SW480 (cell line): ENCODE results near the gene CCDC148.

Source experiments
- DNase-seq: peaks from one replicate; pipeline ENCODE4 v3.0.0-alpha.2; 2016; ENCODE audit warnings: low spot score

Gene CCDC148

DNA sequence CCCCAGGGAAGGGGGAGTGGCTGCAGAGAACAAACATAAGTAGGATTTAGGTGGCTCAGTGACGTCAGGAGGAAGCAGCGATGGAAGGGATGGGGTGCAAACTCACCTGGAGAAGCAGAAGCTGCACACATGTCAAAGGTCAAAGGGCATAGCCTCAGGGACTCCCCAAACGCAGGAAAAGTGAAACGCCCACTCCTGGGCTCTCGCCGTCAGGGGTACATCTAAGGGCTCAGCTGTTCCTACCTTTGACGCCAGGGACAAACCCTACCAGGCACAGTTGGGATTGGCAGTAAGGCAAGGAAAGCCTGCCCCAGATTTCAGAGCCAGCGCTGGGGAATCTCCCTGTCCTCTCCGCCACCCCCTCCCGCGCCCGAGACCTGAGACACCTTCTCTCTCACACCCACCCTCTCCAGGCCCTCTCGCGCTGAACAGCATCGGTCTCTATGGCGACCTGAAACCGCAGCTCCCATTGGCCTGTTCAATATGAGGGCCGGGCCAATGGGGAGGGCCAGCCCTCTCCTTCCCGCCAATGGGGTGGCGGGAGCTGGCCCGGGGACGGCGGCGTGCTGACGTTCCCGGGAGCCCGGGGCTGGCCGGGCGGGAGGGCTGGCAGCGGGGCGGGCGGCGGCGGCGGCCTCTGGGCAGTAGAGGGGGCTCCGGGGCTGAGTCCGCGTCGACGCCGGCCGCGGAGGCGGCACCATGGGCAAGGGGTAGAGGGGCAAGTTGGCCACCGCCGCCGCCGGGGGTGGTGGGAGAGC, at the start of gene CCDC148, which contains the start of gene PKP4:
TSS of gene CCDC148 (minus strand) at position 445 of the 758 bp plus-strand sequence. CDS start at position 131, 314 bp downstream.
TSS of gene PKP4 (plus strand) at position 644 of the 758 bp plus-strand sequence. CDS start 76,233 bp downstream, outside the sequence.
- peak; percentile 92 for DNase-seq

DNA sequence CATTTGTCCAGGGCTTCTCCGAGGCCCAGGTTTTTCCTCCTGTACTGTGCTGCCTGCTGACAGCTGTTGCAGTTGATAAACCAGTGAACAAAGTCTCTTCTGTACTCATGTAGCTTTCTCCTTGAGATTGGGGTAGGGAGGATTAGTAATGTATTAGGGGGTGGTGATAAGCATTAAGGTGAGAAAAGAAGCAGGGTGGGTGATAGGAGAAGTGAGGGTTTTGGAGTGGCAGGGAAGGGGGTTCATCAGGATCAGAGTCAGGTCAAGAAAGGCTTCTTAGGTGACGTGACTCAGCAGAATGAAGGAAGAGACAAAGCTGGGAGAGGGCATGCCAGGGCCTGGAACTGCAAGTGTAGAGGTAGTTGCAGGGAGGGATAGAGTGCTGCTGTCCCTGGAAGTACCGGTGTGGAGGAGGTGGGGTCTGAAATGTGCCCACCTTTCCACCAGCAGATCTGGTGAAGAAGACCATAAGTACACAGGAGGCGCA, 48.9 kb upstream of the CCDC148 start:
- DNase-seq = no peak

DNA sequence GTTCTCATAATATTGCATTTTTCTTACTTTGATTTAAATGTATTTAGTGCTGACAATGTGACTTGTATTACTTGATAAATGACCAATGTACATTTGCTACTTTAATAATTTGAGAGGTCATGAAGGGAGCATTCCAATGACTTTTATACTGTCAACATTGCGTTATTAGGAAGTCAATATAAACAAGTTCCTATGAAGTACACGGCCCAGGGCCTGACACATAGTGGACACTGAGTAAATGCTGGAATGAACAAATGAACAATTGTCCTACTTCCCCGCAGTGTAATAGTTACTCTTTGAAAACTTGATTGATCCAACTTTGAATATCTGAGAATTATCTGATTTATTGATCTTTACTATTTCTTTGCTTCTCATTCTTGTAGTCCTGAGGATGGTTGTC, 47.5 kb upstream of the CCDC148 start:
- no peak for DNase-seq

DNA sequence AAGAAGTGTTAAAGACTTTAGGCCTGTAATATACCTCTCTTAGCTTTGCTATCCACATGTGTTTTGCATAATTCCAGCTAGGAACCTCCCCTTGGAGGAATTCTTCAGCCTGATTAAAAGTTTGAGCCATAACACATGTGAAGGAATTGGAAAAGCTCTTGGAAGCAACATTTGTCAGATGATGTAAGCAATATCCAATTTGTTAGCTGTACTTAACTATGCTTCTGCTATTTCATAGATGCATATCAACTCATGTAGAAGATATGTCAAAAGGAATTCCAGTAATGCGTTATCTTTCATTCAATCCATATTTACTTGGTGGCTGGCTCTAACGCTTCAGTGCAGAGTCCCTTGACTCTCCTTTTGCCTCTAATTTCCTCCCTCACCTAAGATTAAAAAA, 46.4 kb upstream of the CCDC148 start:
- no peak for DNase-seq

DNA sequence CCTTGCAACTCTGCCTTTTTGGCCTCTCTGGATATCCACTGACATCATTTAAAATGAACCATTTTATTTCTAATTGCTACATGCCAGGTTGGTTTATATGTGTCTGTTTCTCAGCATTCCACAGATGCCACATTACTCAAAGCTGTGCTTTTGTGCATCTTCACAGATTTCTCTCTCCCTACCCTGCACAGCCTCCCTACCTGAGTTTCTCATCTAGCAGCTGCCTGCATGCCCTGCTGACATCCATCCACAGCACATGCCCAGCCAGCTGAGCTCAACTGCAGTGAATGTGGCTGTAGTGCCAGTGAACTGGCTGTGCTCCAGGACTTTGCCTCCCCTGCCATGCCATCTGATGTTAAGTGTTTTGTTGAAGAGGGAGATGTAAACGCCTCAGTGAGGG, 44.7 kb upstream of the CCDC148 start:
- DNase-seq = no peak

DNA sequence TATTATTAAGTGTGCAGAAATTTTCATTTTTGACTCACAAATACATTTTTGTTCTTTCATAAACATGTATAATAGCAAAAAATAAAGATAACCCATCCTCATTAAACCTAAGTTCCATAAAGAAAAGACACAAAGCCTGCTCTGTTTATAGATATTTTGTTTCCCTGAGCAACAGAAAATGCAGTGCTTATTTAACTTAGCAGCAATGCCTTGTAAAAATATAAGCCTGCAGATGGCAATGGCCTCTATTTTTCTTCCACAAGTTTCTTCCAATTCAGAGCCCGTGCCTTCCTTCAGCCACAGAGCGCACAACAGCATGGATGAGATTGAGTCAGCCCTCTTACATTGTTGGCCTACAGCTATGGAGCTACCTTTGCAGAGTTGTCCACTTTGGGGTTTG, 43.8 kb upstream of the CCDC148 start:
- DNase-seq = no peak

DNA sequence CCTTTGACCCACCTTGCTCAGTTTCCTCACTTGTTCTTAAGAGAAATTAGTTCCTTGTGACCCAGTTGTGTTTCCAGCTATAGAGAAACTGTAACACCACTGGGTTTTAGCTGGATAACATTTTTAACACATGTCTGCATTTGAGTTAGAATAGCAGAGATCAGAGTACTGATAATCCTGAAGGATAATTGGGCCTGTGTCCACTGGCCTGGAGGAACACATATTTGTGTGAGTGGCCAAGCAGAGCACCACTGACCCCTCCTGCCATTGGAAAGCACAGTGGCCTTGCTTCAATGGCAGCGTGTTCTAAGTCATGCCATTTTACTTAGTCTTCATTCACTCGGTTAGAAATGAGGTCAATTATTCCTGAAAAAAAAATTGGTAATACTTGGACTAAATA, 42.8 kb upstream of the CCDC148 start:
- no peak for DNase-seq

DNA sequence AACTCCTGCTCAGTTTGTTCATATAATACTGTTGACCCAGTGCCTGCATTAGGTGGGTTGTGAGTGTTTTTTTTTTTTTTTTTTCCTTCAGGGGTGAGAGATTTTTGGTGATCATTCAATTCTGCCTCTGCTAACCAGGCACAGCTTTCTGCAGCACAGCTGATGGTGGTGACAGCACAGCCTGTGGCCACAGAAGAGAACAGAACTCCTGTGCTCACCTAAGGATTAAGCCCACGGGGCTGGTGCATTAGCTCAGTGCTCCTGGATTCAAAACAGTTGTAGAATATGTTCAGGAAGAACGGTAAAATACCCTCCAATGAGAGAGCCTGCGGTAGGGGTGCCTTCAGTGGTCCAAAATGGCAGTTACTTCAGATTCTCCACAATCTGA, 42.2 kb upstream of the CCDC148 start:
- DNase-seq = no peak

DNA sequence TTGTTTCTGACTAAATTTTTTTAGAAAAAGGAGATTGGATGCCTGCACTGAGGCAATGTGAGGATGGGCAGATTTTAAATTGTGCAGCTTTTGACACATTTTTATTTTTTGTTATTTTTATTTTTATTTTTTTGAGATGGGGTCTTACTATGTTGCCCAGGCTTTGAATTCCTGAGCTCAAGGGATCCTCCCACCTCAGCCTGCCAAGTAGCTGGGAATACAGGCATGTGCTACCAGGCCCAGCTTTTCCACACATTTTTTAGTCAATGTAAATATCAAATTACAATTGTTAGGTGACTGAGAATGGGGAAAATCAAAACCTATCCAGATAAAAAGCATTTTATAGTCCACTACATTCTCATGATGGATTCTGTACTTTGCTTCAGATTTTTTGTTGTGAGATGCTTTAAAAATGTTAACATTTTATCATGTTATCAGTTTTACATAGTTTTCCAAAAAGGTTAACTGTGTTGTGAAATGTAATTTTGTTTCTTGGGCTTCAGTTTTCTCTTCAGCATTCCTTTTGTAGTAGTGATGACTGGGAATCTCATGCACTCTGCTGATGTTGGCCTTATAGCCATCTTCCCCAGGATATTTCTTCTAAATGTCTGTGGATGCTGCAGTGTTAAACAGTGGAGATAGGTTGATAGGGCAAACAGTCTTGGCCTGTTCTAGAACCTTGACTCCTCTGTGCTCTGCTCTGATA, 41.6 kb upstream of the CCDC148 start:
- DNase-seq = no peak

DNA sequence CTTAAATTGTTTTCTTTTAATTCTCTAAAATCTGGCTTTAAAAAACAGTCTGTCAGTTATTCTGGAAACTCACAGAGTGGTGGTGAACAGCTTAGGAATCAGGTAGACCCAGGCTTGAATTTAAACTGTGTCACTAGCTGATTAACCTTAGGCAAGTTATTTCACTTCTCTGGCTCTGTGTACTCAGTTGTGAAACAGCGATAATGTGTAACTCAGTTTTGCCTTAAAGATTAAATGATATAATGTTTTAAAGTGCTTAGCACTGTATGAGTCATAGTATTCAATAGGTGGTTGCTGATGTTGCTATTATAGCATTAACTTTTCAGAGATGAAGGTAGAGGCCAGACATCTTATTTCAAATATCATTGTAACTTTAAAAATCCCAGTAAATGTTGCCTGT, 40.9 kb upstream of the CCDC148 start:
- no peak for DNase-seq

DNA sequence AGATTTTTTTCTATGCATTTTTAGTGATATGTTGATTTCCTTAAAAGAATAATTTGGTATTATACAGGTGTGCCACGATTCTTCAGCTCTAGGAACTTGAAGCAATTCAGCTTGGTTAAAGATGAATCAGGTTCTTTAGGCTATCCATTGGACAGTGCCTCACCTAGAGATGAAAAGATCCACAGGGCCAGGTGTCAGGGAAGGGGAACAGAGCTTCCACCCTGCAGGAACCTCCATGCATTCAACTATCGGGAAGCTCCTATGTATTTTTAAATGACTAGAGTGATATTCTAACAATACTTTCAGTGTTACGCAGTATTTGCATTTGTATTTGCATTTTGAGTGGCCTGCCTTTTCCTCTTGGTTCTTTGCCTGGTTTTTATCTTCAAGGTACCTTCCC, 40.4 kb upstream of the CCDC148 start:
- no peak for DNase-seq

DNA sequence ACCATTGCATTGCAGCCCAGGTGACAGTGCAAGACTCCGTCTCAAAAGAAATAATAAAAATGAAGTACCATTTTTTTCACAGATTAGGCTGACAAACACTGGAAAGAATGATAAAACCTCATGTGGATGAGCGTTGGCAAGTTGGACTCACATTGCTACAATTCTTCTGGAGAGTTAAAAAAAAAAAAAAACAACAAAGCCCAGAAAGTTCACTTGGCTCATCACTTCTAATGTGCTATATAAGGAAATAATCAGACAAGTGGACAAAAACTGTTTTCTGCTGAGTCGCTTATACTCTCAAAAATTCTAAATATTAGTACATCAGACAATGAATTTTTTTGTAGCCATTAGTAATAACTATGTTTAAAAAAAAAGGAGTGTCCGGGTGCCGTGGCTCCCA, 38.6 kb upstream of the CCDC148 start:
- no peak for DNase-seq

DNA sequence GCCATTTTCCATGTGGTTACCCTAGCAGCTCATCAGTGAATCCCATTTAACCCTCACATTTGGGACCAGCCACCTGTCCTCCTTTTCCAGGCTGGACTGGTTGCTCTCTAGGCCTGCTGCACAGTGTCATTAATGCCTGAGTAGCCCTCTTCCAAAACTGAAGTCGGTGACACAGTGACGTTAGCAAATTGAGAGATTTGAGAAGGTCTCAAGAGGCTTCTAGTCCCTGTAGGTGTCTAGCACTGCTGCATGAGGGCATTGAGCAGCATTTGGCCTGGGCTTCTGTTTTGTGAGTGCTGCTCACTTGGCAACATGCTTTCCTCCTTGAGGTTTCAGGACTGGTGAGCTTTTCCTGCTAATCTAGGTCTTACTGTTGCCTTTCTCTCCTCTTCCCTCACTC, 36.9 kb upstream of the CCDC148 start:
- no peak for DNase-seq

DNA sequence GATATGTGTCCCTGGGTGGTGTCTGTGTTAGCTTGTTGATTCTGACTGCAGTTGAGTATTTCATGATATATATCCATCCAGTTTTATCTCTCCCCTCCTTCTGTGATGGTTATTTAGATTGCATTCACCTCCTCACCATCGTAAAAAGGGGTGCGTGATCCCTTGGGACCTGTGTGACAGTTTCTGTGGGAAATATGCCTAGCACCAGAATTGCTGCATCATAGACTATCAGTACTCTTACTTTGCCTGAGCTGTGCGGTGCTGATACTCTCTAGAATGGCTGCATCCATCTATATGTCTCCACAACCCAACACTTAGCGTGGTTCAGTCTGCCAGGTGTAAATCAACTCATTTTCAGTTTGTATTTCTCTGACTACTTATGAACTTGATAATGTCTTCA, 34.5 kb upstream of the CCDC148 start:
- no peak for DNase-seq

DNA sequence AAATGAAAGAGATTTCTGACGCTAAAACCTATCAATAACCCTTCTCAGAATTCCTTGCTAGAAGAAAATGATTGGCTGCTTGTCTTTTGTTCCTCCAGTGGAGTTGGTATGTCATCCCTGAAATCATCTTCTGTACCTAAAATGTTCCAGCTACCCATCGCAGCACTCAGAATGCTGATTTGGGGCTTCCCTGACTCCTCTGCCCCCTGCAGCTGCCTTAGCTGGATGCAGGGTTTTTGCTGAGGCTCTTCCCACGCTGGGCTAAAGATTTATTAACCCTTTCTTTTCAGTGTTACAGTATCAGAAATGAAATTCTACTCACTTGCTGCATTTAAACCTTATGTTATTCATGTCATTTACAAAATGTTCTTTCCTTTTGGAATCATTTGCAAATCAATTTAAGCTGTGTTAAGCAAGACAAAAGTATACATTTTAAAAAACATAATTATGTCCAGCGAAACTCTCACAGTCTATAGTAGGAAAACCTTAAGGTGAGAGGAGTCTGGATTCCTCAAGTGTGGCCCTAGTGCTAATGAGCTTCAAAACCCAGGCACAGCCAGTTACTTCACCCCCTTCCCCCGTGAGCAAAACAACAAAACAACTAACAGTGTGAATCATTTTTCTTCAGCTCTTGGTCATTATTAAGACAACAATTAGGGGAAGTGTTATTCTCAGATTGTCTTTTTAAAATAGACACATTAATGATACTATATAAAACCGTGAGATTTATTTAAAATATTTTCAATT, 33.0 kb upstream of the CCDC148 start:
- DNase-seq = no peak

DNA sequence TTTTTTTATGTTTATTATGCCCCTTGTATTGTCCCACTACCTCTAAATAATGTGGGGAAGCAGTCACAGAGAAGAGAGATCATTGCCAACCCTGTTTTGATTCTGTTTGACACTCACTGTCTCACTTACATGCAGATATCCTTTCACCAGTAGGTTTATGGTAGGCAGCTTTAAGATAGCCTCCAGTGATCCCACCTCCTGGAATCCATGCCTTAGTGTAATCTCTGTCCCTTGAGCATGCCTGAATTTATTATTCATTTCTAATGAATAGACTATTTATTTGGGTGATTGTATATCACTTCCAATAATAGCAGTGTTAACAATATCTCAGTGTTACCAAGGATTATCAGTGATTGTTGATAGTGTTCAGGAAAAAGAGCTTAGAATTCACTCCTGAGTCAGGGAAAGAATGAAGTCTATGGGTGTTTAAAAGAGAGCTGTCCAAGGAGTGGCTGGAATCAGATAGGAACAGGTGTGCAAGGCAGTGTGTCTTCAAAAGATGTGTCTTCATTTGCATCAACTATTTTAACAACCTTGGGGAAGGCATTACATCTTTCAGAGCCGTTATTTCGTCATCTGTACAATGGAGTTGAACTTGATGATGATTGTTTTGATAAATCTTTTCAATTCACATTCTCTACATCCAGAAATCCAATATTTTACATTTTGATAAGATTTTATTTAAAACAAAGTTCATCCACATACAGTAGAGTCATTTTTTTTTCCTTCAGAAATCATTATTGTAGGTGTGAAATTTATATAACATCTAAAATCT, 32.1 kb upstream of the CCDC148 start:
- no peak for DNase-seq

DNA sequence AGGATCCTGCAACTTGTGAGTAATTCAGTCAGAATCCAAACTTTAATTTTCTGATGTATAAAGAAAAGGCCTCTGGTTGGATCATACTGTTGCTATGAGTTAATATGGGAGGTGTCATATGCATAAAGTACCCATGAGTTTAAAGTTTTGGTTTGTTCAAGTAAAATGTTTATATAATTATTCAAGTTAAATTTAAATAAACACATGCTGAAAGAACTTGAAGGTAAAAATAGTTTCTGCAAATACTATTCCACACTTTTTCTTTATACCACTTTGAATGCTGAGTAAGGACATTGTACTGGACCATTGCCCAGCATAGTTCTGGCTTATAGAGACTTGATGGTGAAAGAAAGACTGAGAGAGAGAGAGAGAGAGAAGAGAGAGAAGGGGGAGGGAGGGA, 30.9 kb upstream of the CCDC148 start:
- no peak for DNase-seq

DNA sequence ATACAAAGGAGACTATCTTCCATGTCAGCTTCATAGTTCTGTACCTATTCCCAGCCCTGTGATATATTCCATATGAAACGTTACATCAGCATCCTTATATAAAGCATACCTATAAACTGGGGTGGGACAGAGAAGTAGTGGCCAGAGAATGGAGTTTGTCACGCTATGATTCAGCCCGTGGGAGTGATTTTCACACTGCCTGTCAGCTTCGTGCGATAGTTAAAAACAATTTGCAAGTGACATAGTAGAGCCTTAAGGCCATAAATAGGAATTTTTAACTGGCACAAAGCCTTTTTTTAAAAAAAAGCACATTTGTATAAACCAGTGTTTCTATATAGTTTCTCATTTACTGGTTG, 30.4 kb upstream of the CCDC148 start:
- peak; percentile 20 for DNase-seq

DNA sequence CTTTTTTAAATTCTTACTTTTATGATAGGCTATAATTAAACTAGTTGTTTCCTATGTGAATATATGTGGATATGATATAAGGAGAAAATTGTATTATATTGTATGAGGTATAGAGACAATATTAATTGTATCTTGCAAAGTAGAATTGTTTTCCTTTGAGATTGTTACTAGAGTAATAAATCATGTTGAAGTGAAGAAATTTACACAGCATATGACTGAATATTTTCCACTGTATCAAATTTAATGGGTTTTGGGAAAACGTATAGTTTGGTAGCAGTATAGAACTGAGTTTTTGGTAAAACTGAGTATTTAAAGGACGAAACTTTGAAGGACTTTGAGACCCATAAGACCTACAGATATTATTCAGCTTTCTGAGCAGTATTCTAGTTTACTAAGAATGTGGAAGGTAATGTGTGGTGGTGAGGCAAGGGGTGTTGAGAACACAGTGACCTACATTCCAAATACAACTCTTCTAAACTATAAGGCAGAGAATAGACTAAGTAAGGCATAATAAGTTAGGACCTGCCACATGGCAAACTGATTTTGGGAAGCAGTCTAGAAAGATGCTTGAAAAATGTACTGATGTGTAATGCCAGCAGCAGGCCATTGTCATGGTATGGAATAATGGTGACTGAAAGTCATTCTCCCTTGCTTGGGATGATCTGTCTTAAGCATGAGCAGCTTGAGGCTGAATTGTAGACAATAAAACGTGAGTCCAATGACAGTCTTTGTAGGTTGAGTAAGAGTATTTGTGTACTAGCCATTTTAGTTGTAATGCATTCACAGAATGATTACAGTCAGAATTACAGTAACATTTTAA, 29.8 kb upstream of the CCDC148 start:
- DNase-seq = no peak

DNA sequence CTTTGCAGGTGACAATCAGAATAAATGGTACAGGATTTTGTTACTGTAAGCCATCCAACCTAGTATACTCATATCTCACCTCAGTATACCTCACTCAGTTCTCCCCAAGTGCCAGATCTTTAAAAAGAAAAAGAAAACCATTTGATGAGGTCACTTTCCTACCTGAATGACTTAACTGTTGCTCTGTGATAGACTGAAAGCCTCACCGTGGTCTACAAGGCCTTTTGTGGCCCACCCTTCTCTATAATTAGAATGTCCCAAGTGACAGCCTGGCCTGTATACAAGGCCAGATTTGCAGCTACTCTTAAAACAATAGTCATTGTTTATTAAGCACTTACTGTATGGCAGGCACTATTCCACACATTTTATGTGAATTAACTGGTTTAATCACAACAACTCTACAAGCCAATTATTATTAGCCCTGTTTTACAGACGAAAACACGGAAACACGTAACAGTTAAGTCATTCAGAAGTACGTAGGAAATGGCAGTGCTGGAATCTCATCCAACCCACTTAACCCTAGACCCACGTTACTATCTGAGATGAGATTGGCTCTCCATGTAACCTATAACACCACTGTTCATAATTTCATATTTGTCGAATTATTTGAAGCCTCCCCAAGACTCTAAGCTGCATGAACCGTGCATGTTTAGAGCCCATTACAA, 28.5 kb upstream of the CCDC148 start:
- DNase-seq = no peak

DNA sequence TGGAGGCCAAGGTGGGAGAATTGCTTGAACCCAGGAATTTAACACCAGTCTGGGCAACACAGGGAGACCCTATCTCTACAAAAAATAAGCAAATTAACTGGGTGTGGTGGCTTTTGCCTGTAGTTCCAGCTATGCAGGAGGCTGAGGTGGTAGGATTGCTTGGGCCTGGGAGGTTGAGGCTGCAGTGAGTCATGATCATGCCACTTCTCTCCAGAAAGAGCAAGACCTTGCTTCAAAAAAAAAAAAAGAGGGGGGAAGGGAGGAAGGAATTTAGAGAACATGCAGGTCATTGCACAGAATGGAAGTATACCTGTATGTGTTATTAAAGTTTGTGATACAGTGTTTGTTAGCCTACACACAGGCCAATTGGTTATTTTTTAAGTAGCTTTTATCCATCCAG, 26.0 kb upstream of the CCDC148 start:
- DNase-seq = no peak
